ENCODE measurements around the gene PADI3.

DNA sequence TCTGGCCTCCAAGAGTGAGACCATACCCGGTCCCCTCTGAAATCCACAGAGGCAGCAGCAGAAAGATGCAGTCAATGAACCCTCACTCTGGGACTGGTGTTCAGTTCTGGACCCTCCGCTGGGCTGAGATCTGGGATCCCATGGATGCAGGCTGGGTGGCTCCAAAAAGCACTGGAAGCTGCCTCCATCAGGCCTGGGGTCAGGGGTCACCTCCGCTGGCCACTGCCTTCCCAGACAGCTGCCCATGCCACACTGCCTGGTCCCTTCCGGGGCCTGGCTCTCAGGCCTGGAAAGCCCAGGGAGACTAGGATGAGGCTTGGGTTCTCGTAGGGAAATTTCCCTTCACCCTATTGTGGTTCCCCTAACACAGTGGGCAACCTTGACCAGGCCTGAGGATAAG lies 37.7 kb downstream of the PADI3 start:
- TF ChIP-seq GABPA (IDR thresholded peaks at IDR 0.05; ENCODE audit: low read depth) (no peak), TAF1 (IDR thresholded peaks at IDR 0.05; ENCODE audit: borderline replicate concordance, low read depth, low read length) (no peak), RXRA (IDR thresholded peaks at IDR 0.05; ENCODE audit: borderline replicate concordance, low read depth) (no peak)
- TF ChIP-seq, protein P1, sequence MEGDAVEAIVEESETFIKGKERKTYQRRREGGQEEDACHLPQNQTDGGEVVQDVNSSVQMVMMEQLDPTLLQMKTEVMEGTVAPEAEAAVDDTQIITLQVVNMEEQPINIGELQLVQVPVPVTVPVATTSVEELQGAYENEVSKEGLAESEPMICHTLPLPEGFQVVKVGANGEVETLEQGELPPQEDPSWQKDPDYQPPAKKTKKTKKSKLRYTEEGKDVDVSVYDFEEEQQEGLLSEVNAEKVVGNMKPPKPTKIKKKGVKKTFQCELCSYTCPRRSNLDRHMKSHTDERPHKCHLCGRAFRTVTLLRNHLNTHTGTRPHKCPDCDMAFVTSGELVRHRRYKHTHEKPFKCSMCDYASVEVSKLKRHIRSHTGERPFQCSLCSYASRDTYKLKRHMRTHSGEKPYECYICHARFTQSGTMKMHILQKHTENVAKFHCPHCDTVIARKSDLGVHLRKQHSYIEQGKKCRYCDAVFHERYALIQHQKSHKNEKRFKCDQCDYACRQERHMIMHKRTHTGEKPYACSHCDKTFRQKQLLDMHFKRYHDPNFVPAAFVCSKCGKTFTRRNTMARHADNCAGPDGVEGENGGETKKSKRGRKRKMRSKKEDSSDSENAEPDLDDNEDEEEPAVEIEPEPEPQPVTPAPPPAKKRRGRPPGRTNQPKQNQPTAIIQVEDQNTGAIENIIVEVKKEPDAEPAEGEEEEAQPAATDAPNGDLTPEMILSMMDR (IDR thresholded peaks at IDR 0.05), result no peak
